Measurements from ENCODE around the gene CFAP410.
"Not testable (repeated sequence)": the region's sequence is repeated elsewhere in the genome, so short reads cannot be mapped to it uniquely, and the experiment has no call there.

Gene CFAP410

DNA sequence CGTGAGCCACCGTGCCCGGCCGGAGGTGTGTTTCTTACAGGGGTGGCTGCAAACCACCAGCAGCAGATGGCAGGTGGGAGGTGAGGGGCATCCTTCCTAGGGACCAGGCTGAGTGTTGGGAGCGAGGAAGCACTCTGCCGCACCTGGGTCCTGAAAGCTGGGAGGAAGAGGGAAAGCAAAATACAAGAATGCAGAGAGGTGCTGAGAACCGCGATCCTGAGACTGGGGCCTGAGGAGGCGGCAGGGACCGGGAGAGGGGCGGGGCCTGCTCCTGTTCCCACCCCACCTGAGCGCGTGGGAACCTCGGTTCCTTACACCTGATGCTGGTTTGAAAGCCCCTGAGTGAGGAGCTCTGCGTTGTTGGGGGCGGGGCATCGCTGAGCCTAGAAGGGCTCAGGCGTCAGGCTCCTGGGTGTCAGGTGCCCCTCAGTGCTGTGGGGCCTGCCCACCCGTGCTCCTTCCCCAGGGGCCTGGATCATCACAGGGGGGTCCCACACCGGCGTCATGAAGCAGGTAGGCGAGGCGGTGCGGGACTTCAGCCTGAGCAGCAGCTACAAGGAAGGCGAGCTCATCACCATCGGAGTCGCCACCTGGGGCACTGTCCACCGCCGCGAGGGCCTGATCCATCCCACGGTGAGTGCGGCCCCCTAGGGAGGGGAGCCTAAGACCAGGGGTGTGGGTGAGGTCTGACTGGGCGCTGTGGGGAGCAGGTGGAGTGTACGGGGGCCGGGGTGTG is 29.7 kb upstream of the CFAP410 start:
- DNase-seq (ENCODE audit: low read depth) = no peak

DNA sequence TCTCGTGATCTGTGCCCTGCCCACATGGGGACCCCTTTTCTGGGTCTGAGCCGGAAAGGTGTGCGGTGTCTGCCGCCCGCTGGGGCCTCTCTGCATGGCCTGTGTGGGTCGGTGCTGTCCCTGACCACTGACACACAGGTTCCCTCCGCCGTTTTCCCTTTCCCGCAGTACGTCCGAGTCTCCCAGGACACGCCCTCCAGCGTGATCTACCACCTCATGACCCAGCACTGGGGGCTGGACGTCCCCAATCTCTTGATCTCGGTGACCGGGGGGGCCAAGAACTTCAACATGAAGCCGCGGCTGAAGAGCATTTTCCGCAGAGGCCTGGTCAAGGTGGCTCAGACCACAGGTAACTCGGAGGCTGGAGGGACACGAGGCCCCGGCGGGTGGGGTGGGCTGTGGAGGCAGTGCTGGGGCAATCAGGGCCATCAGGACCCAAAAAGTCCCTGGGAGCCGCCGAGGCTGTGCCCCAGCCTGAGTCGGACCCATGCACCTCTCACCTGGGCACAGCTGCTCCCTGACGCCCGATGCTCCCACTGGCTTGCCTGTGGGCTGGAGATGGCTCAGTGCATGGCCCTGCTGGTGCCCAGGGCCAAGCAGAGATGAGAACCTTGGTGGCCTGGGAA is 27.5 kb upstream of the CFAP410 start:
- no peak for DNase-seq (ENCODE audit: low read depth)

DNA sequence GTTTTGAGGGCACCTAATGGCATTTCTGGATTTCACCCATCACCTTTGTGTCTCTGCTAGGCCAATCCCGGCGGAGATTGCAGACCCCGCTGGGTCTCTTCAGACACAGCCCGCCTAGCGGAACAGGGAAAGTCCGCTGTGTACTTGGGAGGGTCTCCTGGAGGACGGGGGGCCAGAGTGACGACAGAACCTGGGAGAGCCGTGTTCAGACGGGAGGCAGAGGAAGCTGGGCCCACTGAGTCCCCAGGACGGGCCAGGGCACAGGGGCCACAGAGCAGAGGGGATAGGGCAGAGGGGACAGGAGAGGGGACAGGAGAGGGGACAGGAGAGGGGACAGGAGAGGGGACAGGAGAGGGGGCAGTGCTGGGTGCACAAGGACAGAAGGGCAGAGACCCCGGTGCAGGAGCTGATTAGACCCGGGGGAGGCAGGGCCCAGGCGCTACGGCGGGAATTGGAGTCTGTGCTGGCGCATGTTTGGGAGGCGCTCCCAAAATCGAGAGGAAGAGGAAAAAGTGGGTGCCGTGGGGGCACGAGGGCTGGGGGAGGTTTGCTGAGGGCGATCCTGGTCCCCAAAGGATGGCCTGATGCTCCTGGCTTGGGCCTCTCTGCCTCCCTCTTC is 26.9 kb upstream of the CFAP410 start:
- DNase-seq (ENCODE audit: low read depth) = no peak

DNA sequence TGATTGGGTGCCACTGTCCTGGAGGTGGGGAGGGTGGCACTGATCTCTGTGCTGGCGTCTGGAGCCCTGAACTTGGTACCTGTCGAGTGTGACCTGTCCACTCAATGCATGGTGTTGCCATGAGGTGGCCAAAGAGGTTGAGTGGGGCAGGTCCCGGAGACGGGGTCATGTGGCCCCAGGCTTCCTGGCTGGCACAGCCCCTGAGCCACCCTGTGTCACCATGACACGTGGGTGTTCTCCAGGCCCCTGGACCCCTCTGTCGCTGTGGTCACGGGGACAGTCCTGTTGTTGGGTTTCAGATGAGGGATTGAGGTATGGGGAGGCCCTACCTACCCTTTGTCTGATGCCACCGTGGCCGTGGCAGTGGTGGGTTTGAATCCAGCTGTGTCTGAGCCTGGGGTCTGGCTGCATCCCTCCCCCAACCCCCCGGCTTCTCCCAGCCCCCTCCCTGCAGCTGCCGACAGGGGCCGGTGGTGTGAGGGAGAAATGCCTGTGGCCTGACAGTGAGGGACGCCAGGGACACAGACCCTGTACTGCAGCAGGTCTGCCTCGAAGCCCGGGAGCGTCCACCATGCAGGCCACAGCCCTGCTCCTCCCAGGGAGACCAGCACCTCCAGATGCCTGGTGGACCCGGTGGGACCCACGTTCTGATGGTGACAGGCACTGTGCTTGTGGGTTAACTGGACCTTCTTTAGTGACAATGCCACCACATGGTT is 26.2 kb upstream of the CFAP410 start:
- no peak for DNase-seq (ENCODE audit: low read depth)

DNA sequence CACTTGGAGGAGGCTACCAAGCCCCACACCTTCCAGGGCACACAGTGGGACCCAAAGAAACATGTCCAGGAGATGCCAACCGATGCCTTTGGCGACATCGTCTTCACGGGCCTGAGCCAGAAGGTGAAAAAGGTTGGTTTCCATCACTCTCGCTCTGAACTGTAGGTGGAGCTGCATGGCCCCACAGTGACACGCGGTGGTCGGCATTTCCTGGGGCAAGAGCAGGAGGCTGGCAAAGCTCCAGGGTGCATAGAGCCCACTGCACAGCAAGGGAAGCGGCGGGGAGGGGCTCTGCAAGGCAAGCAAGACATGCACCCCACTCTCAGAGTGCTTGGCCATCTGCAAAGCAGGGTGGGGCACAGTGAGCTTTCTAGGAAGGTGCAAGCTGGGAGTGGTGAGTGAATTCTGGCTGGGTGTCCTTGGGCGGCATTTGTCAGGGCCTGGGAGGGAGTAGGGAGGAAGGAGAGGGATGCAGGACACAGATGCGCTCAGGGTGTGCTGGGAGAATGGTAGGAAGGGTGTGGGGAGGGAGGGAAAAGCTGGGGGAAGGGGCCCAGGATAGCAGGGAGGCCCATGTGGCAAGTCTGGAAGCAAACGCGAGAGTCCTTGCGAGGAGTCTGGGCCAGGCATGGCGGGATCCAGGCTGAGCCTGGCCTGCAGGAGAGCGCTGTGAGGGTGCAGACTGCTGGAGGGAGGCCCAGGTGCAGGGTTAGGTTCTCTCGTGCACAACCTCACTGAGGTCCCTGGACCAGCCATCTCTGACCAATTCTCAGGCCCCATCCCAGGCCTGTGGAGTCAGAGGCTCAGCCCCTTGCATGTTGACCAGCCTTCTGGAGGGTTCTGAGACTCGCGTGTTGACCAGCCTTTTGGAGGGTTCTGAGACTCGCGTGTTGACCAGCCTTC is 25.2 kb upstream of the CFAP410 start:
- no peak for DNase-seq (ENCODE audit: low read depth)

DNA sequence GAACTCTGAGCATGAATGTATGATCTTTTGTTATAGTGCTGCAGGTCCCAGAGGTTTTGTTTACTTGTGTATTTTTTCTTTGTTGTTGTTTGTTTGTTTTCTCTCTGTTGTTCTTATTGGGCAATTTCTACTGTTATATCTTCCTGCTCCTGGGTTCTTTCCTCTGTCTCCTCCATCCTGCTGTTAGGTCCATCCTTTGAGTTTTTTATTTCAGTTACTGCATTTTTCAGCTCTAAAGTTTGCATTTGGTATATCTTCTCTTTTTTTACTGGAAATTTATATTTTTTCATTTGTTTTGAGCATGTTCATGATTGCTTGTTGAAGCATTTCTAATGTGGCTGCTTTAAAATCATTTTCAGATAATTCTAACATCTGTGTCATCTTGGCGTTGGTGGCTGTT is 24.1 kb upstream of the CFAP410 start:
- DNase-seq (ENCODE audit: low read depth) = no peak

DNA sequence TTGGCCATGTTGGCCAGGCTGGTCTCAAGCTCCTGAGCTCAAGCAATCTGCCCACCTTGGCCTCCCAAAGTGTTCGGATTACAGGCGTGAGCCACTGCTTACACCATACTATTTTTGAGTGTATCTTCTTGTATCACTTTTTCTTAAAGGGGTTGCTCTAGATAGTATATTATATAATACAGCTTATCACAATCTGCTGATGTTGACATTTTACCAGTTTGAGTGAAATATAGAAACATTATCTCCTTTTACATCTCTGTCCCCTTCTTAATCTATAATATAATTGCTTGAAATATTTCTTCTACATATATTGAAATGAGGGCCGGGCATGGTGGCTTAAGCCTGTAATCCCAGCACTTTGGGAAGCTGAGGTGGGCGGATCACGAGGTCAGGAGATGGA is 22.7 kb upstream of the CFAP410 start:
- not testable (repeated sequence) for DNase-seq (ENCODE audit: low read depth)

DNA sequence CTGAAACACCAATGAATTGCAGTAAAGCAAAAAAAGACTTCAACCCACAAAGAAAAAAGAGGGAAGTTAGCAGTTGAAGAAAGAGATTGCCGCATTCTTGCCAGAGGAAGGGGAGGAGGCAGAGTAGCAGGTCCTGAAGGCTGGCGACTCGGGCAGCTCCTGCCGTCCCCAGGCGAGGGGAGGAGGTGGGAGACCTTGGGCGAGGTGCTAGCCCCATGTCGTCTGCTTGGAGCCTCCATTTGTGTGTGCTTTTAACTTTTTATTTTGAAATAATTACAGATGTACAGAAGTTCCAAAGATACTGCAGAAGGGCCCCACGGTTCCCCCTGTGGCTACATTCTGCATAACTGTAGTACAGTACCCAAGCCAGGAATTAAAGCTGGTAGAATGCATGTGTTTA is 21.0 kb upstream of the CFAP410 start:
- DNase-seq (ENCODE audit: low read depth) = no peak

DNA sequence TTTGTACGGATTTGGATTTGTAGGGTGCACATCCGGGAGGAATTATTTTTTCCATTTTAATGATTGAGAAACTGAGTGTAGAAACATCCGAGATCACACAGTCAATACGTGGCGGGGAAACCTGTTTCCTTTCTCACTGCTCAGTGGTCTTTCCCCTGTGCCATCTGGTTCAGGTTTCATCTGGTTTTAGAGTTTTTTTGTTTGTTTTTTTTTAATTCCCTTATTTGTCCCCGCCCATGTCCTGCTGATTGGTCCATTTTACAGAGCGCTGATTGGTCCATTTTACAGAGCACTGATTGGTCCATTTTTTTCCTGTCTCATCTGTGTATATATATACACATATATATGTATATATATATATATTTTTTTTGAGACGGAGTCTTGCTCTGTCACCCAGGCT is 20.2 kb upstream of the CFAP410 start:
- DNase-seq (ENCODE audit: low read depth) = no peak

DNA sequence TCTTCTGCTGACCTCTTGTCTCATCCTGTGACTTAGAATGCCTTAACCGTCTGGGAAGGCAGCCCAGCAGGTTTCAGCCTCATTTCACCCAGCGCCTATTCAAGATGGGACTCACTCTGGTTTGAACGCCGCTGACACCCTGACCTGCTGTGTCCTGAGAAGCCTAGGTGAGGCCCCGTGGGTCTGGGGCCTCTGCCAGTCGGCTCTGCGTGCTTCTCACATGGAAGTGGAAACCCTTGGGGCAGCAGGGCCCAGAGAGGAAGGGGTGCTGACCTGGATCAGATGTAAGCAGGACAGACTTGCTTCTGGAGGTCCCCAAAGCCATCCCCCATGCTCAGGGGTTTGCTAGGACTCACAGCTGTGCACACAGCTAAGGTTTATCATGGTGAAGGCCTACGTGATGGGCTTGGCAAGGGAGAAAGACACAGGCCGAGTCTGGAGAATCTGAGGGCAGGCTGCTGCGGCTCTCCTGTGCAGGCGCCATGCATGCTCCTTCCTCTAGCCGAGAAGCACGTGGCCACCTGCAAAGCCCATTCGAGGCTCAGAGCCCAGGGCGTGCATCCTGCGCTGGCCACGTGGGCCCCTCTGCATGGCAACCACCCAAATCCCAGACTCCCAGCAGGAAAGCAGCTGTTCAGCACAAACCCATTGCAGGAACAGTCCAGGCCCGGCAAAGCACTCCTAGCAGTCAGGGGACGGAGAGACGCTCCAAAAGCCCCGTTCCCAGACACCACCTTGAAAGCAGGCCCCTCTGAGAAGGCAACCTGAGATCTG is 18.1 kb upstream of the CFAP410 start:
- DNase-seq (ENCODE audit: low read depth) = no peak

DNA sequence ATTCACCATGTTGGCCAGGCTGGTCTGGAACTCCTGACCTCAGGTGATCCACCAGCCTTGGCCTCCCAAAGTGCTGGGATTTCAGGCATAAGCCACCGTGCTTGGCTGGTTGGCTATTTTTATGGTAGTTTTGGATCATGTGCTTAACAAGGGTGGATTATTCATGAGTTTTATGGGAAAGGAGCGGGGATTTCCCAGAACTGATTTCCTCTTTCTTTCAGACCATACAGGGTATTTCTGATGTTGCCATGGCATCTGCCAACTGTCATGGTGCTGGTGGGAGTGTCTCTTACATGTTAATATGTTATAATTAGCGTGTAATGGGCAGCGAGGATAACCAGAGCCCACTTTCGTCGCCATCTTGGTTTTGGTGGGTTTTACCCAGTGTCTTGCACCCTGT is 17.4 kb upstream of the CFAP410 start:
- no peak for DNase-seq (ENCODE audit: low read depth)

DNA sequence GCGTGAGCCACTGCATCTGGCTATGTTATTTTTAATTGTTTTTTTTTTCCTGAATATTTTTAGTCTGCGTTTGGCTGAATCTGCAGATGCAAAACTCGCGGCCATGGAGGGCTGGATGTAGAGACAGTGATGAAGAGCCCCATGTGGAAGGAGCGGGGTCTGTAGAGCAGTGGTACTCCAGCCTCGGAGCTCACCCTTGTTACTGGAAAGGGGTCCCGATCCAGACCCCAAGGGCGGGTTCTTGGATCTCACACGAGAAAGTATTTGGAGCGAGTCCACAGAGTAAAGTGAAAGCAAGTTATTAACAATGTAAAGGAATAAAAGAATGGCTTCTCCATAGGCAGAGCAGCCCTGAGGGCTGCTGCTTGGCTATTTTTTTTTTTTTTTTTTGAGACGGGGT is 17.0 kb upstream of the CFAP410 start:
- DNase-seq (ENCODE audit: low read depth) = no peak

DNA sequence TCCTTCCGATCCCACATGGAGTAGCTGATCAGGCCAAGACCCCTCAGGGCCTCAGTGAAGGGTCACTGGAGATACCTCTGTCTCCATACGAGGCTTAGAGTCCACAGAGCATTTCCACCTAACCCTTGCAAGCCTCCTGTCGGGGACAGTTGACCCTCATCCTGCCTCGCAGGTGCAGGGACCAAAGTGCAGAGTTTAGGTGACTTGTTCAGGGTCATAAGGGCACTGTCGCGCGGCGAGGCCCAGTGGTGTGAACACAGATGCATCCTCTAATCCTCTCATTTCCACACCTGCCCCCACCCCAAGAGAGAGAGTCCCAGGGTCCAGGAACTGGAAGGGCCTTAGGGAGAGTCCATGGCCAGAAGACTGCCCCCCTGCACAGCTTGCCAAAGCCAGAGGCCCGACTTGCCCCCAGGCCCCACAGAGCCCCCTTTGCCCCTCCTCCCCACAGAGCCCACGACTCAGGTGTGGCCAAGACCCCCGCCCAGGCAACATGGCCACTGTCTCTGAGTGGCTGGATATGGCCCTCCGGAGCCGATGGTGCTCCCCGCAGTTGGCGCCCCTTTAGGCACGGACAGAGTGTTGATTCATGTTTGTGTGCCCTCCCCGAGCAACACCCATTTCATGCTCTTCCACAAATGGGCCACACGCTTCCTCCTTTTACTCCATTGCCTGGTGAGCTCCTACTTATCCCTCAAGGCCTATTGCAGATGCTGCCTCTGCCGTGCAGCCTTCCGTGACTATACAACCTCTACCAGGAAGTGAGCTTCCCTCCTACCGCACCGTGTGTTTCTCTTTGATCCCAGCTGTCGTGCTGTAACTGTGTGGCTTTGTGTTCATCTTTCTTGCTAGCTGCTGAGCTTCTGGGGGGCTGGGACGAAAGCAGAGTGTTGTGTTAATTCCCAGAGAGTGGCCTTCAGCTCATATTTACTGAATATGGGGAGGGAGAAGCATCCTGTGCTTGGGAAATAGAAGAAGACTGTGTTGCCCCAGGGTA is 15.9 kb upstream of the CFAP410 start:
- DNase-seq (ENCODE audit: low read depth) = no peak

DNA sequence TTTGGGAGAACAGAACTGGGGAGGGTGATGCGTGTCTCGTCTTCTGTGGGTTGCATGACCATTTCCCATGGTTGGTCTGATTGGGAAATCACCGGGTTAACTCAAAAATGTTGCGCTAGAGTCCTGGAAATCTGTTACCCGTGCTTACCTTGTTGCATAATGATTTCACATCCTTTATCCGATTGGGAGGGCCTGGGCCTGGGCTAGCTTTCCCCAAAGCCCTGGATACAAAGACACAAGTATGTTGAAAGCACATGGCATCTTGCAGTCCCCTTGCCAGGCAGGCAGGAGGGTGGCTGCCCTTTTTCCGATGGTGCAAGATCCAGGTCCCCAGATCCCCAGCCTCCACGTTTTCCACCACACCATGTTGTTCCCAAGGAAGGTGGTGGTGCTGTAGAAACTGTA is 14.8 kb upstream of the CFAP410 start:
- no peak for DNase-seq (ENCODE audit: low read depth)

DNA sequence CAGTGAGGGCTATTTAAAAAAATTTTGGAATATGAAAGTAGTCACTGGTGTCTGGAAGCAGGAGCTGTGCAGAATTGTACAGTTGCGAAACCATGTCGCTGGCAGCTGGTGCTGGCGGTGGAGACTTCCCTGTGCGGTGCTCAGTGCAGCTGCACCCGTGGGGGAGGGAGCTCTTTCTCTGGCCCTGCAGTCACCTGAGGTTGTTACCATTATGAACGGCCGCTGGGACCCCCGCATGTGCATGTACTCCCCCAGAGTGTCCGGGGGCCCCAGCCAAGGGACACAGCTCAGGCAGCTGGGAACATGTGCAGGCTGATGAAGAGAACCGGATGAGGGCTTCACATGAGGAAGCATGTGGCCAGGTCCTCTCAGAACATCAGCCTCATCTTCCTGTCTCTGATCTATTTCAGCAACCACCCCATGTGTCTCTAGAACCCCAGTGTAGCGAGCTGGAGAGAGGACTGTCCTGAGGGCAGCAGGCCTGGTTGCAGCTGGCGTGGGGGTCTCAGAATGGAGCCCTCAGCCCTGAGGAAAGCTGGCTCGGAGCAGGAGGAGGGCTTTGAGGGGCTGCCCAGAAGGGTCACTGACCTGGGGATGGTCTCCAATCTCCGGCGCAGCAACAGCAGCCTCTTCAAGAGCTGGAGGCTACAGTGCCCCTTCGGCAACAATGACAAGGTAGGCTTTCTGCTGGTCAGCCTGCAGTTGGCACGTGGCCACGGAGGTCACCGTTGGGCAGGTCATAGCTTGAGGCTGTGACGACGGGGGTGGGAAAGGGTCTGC is 14.2 kb upstream of the CFAP410 start, which contains the start of gene TRPM2:
TSS of gene TRPM2 (plus strand) at position 431 of the 780 bp plus-strand sequence. CDS start at position 511, 80 bp downstream.
- no peak for DNase-seq (ENCODE audit: low read depth)

DNA sequence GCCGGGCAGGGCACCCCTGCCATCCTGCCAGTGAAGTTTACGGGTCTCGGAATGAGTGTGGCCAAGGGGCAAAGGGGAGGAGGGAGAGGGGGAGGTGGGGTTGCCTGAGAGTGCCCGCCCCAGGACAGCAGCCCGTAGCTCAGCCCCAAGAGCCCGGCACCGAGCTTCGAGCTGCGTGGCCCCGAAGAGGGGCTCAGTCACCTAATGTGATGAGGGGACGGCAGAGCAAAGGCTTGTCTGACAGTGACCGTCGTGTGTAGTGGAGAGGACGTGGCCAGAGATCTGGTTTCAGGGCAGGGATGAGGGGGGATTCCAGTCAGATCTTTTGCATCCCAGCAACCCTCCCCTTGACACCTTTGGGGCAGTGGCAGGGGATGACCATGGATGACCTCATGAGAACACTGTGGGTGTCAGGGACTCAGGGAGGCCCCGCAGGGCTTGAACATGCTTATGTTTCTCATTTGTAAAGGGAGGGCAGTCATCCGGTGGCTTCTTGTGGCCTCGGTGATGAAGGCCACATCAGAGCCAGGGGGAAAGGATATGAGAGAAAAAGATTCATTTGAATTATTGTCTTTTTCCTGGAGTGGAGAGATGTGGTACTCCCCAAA is 13.2 kb upstream of the CFAP410 start:
- no peak for DNase-seq (ENCODE audit: low read depth)

DNA sequence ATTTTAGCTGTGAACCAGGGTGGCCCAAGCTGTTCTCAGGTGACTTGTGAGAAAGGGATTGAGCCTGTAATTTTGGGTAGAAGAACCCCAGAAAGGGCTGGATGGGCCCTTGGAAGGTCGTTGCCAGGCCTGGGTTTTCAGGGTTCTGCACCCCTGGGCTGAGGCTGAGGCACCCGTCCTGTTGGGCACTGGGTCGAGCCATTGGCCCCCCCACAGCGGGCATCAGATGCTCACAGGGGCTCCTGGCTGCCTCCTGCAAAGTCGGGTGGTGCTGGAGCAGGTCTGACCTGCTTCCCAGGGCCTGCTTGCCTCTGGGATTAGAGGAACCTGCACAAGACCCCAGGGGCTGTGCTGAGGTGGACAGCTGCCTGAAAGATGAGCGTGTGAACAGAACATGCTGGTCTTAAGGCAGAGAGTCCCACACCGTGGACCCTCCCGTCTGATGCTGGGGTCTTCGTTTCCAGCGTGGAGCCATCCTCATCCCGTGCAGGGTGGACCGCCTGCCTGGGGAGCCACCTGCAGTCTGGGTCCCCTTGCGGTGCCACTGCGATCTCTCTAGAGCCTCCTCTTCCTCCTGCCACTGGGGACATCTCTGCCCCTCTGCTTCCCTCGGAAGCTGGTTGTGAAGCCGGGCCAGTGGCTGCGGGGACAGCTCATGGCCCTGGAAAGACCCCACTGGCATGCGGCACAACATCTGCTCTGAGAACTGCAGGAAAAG is 12.5 kb upstream of the CFAP410 start:
- no peak for DNase-seq (ENCODE audit: low read depth)

Data from stimulated activated CD4-positive, alpha-beta T cell treated with anti-CD3 and anti-CD28 coated beads, Interleukin-2, amount 100 ng/mL, for 4 hours (primary cell).